DOHH2 (cell line): Measurements from ENCODE around the gene MUSTN1.

Experiments used
- H3F3A ChIP-seq: fragments of 200-600 bp; sonication (generic), shearing (Covaris generic); 2 replicates; pipeline ENCODE4 v1.6.0; 2016; ENCODE audit warnings: antibody characterized with exemption, mild to moderate bottlenecking; ENCODE audit not compliant: control insufficient read depth, insufficient read depth
- H3K27ac ChIP-seq: fragments of 200-600 bp; sonication (generic); 2 replicates; pipeline ENCODE4 v1.5.1; 2014; ENCODE audit warnings: low read depth, mild to moderate bottlenecking, low read length, moderate library complexity
- H3K27me3 ChIP-seq: fragments of 200-600 bp; sonication (generic); 2 replicates; pipeline ENCODE4 v1.6.1; 2014; ENCODE audit warnings: mild to moderate bottlenecking, low read length, mixed read lengths; ENCODE audit not compliant: control insufficient read depth
- H3K36me3 ChIP-seq: fragments of 200-600 bp; sonication (generic); 2 replicates; pipeline ENCODE4 v1.6.1; 2014; ENCODE audit warnings: mild to moderate bottlenecking, low read length, moderate library complexity, mixed read lengths; ENCODE audit not compliant: control insufficient read depth
- H3K4me1 ChIP-seq: fragments of 200-600 bp; sonication (generic); 2 replicates; pipeline ENCODE4 v1.6.1; 2014; ENCODE audit warnings: mild to moderate bottlenecking, low read length, mixed read lengths; ENCODE audit not compliant: control insufficient read depth
- H3K4me2 ChIP-seq: fragments of 200-600 bp; sonication (generic); 2 replicates; pipeline ENCODE4 v1.6.0; 2014; ENCODE audit warnings: mild to moderate bottlenecking, low read length, moderate library complexity
- H3K4me3 ChIP-seq: fragments of 200-600 bp; sonication (generic); 2 replicates; pipeline ENCODE4 v1.5.1; 2014; ENCODE audit warnings: mild to moderate bottlenecking, low read length, mixed read lengths
- H3K79me2 ChIP-seq: fragments of 200-600 bp; sonication (generic); 2 replicates; pipeline ENCODE4 v1.6.1; 2014; ENCODE audit warnings: mild to moderate bottlenecking, low read length, mixed read lengths; ENCODE audit not compliant: control insufficient read depth
- H3K9me2 ChIP-seq: fragments of 200-600 bp; sonication (generic); replicated peaks from 2 replicates; pipeline ENCODE4 v1.6.1; 2014; ENCODE audit warnings: mild to moderate bottlenecking, low read length, mixed read lengths; ENCODE audit not compliant: control insufficient read depth
- H3K9me3 ChIP-seq: fragments of 200-600 bp; sonication (generic); 2 replicates; pipeline ENCODE4 v1.6.1; 2014; ENCODE audit warnings: antibody characterized with exemption, low read length, mixed read lengths; ENCODE audit not compliant: control insufficient read depth, insufficient read depth
- H4K20me1 ChIP-seq: fragments of 200-600 bp; sonication (generic); 2 replicates; pipeline ENCODE4 v1.6.0; 2014; ENCODE audit warnings: low read depth, mild to moderate bottlenecking, antibody characterized with exemption, low read length, moderate library complexity; ENCODE audit not compliant: control insufficient read depth, insufficient read depth
- CTCF ChIP-seq: fragments of 200-600 bp; sonication (generic); IDR thresholded peaks from one replicate; pipeline ENCODE4 v1.5.1; 2014; ENCODE audit warnings: antibody characterized with exemption, mild to moderate bottlenecking, low read depth, low read length; ENCODE audit not compliant: poor library complexity, severe bottlenecking
- EZH2phosphoT487 ChIP-seq: fragments of 200-600 bp; sonication (generic); IDR thresholded peaks from 2 replicates; pipeline ENCODE4 v1.6.1; 2017; ENCODE audit warnings: borderline replicate concordance, mild to moderate bottlenecking, antibody characterized with exemption, low read length, moderate library complexity, mixed read lengths

The MUSTN1 gene

GRCh38 chr3:52783211-52783555 is 51.6 kb downstream of the MUSTN1 start:
- Histone ChIP-seq H3K9me2 (no peaks in the 10 kb centered on the region), H3K4me1 (peaks cover 10% of the 10 kb centered on the region), H3K4me3 (no peak overlapping the region), H3K9me3 (no peaks in the 10 kb centered on the region), H3K27me3 (peaks cover 11% of the 10 kb centered on the region; the same call in 1 of the 2 replicates), H4K20me1 (no peaks in the 10 kb centered on the region), H3F3A (no peaks in the 10 kb centered on the region; the same call in 1 of the 2 replicates), H3K27ac (no peak overlapping the region), H3K79me2 (no peaks in the 10 kb centered on the region), H3K36me3 (no peaks in the 10 kb centered on the region), H3K4me2 (no peak overlapping the region)
- TF ChIP-seq EZH2phosphoT487 (no peak), CTCF (no peak)
